ENCODE results near the gene ZNF285. TPM values are rescaled to one million over a fixed set of nuclear protein-coding genes. Genes with fewer than 3 reads are reported as not detected.
"Not testable (repeated sequence)": the region's sequence is repeated elsewhere in the genome, so short reads cannot be mapped to it uniquely, and the experiment has no call there.

ZNF285 gene
- total RNA-seq, 1 experiment from 2014 or later, result 1.4 TPM

- no peak for DNase-seq (ENCODE audit: low read depth, low spot score)
- Histone ChIP-seq H3K4me1 (ENCODE audit: control insufficient read depth, insufficient read depth, low read length) (no peaks in the 10 kb centered on the region), H3K27ac (ENCODE audit: low read length) (no peak overlapping the region), H3K36me3 (ENCODE audit: control insufficient read depth, insufficient read depth, low read length) (no peaks in the 10 kb centered on the region), H3K9me3 (ENCODE audit: control insufficient read depth, insufficient read depth, low read depth, low read length) (peaks cover 55% of the 10 kb centered on the region), H3K27me3 (ENCODE audit: control insufficient read depth, insufficient read depth, low read length) (no peaks in the 10 kb centered on the region), H3K4me3 (ENCODE audit: low read depth in 2 of 2, low read length in 2 of 2) (no peak overlapping the region)
- in situ Hi-C loops (cut with HindIII; ENCODE audit: low pct_unique_long_range_greater_than_20kb, low sequenced_read_pairs), result no loop called here
- ChIA-PET CTCF (no interaction called here), POLR2A (no interaction called here)
- TF ChIP-seq CTCF (IDR thresholded peaks at IDR 0.05) (no peak), SIN3A (IDR thresholded peaks at IDR 0.05; ENCODE audit: borderline replicate concordance, insufficient read depth, low read depth, low read length) (no peak), TCF7L2 (IDR thresholded peaks at IDR 0.05; ENCODE audit: low read depth, low read length) (no peak), POLR2AphosphoS5 (IDR thresholded peaks at IDR 0.05; ENCODE audit: low read depth, low read length) (no peak), REST (IDR thresholded peaks at IDR 0.05; ENCODE audit: insufficient read depth in 1 of 2, low read depth in 2 of 2, low read length in 1 of 2) (no peak)
- intact Hi-C loops (cut with micrococcal nuclease; ENCODE audit: unreplicated experiment), result no loop called here
- ATAC-seq, result no peak
- BruUV-seq (replicated peaks), result no TSS peak
These were observed 29.5 kb upstream of the ZNF285 start for GRCh38 chr19:44430956-44431355.

GRCh38 chr19:44415553-44415952, 14.1 kb upstream of the ZNF285 start:
- H3K9me3 ChIP-seq (ENCODE audit: control insufficient read depth, insufficient read depth, low read depth, low read length); DNase-seq (ENCODE audit: low read depth, low spot score); ATAC-seq; in situ Hi-C loops (cut with HindIII; ENCODE audit: low pct_unique_long_range_greater_than_20kb, low sequenced_read_pairs); H3K4me3 ChIP-seq (ENCODE audit: low read depth in 2 of 2, low read length in 2 of 2); H3K4me1 ChIP-seq (ENCODE audit: control insufficient read depth, insufficient read depth, low read length); BruUV-seq (replicated peaks); H3K27me3 ChIP-seq (ENCODE audit: control insufficient read depth, insufficient read depth, low read length); H3K27ac ChIP-seq (ENCODE audit: low read length); POLR2A ChIA-PET; intact Hi-C loops (cut with micrococcal nuclease; ENCODE audit: unreplicated experiment); CTCF ChIA-PET; H3K36me3 ChIP-seq (ENCODE audit: control insufficient read depth, insufficient read depth, low read length): not testable (repeated sequence)

- H3K9me3 ChIP-seq (ENCODE audit: control insufficient read depth, insufficient read depth, low read depth, low read length); ATAC-seq; H3K27me3 ChIP-seq (ENCODE audit: control insufficient read depth, insufficient read depth, low read length); CTCF ChIA-PET; H3K27ac ChIP-seq (ENCODE audit: low read length); DNase-seq (ENCODE audit: low read depth, low spot score); POLR2A ChIA-PET; H3K36me3 ChIP-seq (ENCODE audit: control insufficient read depth, insufficient read depth, low read length); BruUV-seq (replicated peaks); H3K4me1 ChIP-seq (ENCODE audit: control insufficient read depth, insufficient read depth, low read length); H3K4me3 ChIP-seq (ENCODE audit: low read depth in 2 of 2, low read length in 2 of 2); intact Hi-C loops (cut with micrococcal nuclease; ENCODE audit: unreplicated experiment); in situ Hi-C loops (cut with HindIII; ENCODE audit: low pct_unique_long_range_greater_than_20kb, low sequenced_read_pairs): not testable (repeated sequence)
These were observed 12.1 kb downstream of the ZNF285 start for GRCh38 chr19:44389268-44389667.
